Measurements from ENCODE around the gene GALNT18. TPM values are rescaled to one million over a fixed set of nuclear protein-coding genes. Genes with fewer than 3 reads are reported as not detected.

GALNT18 gene
- total RNA-seq, 1 donor from 2014 or later: 22.1 TPM

DNA sequence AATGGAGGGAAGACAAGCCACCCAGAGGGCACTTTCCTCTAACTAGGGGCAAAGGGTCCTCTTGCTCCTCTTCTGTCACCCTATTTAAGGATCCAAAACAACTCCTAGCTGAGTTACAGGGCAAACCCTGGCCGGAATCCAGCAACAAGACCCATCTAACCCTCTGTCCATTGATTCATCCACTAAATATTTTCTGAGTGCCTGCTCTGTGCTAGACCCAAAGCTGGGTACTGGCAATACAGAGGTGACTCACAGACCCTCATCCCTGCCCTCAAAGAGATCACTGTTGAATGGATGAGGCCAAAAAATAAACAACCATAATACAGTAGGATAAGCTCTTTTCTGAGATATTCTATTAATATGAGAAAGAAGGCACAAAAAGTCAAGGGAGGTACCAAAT is 4.3 kb upstream of the GALNT18 start:
- no peaks in the 10 kb centered on the region for H3K9me3 ChIP-seq
- no peaks in the 10 kb centered on the region for H3K27me3 ChIP-seq
- intact Hi-C loops (cut with DNase I): no loop called here
- TF ChIP-seq, protein P1, sequence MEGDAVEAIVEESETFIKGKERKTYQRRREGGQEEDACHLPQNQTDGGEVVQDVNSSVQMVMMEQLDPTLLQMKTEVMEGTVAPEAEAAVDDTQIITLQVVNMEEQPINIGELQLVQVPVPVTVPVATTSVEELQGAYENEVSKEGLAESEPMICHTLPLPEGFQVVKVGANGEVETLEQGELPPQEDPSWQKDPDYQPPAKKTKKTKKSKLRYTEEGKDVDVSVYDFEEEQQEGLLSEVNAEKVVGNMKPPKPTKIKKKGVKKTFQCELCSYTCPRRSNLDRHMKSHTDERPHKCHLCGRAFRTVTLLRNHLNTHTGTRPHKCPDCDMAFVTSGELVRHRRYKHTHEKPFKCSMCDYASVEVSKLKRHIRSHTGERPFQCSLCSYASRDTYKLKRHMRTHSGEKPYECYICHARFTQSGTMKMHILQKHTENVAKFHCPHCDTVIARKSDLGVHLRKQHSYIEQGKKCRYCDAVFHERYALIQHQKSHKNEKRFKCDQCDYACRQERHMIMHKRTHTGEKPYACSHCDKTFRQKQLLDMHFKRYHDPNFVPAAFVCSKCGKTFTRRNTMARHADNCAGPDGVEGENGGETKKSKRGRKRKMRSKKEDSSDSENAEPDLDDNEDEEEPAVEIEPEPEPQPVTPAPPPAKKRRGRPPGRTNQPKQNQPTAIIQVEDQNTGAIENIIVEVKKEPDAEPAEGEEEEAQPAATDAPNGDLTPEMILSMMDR (IDR thresholded peaks at IDR 0.05): no peak
- TF ChIP-seq POLR2AphosphoS5 (IDR thresholded peaks at IDR 0.05; ENCODE audit: insufficient read depth in 1 of 2, low read depth in 1 of 2) (no peak), POLR2A (IDR thresholded peaks at IDR 0.05) (no peak)
- peaks cover 11% of the 10 kb centered on the region for H3K4me1 ChIP-seq
- DNase-seq (ENCODE audit: extremely low spot score in 2 of 2): no peak
- H3K4me3 ChIP-seq: no peak overlapping the region
- no peaks in the 10 kb centered on the region for H3K36me3 ChIP-seq
- H3K27ac ChIP-seq: no peak overlapping the region

DNA sequence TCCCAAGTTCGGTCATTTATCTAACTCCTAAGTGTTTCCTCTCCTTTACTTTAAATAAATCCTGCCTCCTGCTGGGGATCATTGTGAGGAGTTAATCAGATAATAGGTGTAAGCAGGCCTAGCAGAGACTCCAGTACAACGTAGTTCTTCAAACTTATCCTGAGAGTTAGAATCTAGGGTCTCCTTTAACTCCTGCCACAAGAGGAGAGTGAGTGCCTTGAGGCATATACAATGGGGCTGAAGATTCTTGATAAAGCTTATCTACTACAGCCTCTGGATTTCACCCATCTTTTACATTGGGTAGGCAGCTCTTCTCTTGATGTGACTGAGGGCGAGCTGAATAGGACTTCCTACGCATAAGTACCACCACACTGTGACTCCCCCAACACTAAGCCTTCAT is 3.1 kb upstream of the GALNT18 start:
- no peak overlapping the region for H3K27ac ChIP-seq
- peaks cover 23% of the 10 kb centered on the region for H3K4me1 ChIP-seq
- no peak for DNase-seq (ENCODE audit: extremely low spot score in 2 of 2)
- H3K9me3 ChIP-seq: no peaks in the 10 kb centered on the region
- H3K4me3 ChIP-seq: no peak overlapping the region
- no peaks in the 10 kb centered on the region for H3K27me3 ChIP-seq
- intact Hi-C loops (cut with DNase I): no loop called here
- TF ChIP-seq POLR2AphosphoS5 (IDR thresholded peaks at IDR 0.05; ENCODE audit: insufficient read depth in 1 of 2, low read depth in 1 of 2): no peak
- TF ChIP-seq, protein P1 (IDR thresholded peaks at IDR 0.05): no peak
- TF ChIP-seq POLR2A (IDR thresholded peaks at IDR 0.05): no peak
- no peaks in the 10 kb centered on the region for H3K36me3 ChIP-seq

DNA sequence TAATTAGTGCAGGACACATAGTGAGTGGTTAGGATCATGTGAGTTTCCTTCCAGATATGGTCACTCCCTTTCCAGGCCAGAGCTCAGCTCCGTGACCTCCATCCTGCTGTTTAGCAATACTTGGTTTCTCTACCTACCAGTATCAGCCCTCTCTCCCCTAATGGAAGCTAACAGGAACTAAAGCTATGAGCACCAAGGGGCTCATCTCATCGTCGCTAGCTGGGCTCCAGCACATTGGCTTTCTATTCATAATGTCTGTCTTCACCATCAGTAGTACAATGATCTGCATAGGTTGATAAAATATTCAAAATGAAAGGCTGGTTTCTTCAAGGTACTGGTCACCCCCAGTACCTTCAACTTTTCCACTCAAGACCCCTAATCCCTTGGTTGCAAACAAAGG is 2.4 kb upstream of the GALNT18 start:
- intact Hi-C loops (cut with DNase I): no loop called here
- no peak for TF ChIP-seq POLR2A (IDR thresholded peaks at IDR 0.05)
- TF ChIP-seq, protein P1 (IDR thresholded peaks at IDR 0.05): no peak
- no peak for TF ChIP-seq POLR2AphosphoS5 (IDR thresholded peaks at IDR 0.05; ENCODE audit: insufficient read depth in 1 of 2, low read depth in 1 of 2)
- H3K27ac ChIP-seq: no peak overlapping the region

DNA sequence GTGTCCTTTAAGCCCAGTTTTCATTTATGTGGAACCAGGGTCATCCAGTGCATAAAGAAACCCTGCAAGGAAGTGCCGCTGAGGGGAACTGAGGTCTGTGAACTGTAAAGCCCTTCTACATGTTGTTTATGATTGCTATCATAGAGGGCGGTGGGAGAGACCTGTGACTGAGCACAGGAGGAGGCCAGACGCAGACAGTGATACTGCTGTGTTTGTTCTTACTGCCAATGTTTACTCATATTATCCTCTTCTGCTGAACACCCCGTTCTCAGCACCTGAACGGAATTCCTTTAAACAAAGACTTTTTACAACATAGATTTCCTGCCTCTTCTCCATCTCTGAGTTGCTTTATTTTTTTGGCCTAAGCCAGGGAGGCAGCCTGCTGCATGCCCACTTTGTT is 967 bp upstream of the GALNT18 start:
- peak overlapping the region; percentile 74 for H3K27ac ChIP-seq
- peaks cover 42% of the 10 kb centered on the region for H3K4me1 ChIP-seq
- intact Hi-C loops (cut with DNase I): no loop called here
- DNase-seq (ENCODE audit: extremely low spot score in 2 of 2): no peak
- H3K36me3 ChIP-seq: no peaks in the 10 kb centered on the region
- TF ChIP-seq POLR2A (IDR thresholded peaks at IDR 0.05) (no peak), POLR2AphosphoS5 (IDR thresholded peaks at IDR 0.05; ENCODE audit: insufficient read depth in 1 of 2, low read depth in 1 of 2) (peak in 1 of 2 donors; percentile 83)
- TF ChIP-seq, protein P1 (IDR thresholded peaks at IDR 0.05): no peak
- H3K4me3 ChIP-seq: no peak overlapping the region
- H3K27me3 ChIP-seq: no peaks in the 10 kb centered on the region
- H3K9me3 ChIP-seq: no peaks in the 10 kb centered on the region

More for the DNA sequence above, 2.4 kb upstream of the GALNT18 start:
- H3K27me3 ChIP-seq: no peaks in the 10 kb centered on the region
- peaks cover 30% of the 10 kb centered on the region for H3K4me1 ChIP-seq
- H3K4me3 ChIP-seq: no peak overlapping the region
- DNase-seq (ENCODE audit: extremely low spot score in 2 of 2): no peak
- H3K9me3 ChIP-seq: no peaks in the 10 kb centered on the region
- H3K36me3 ChIP-seq: no peaks in the 10 kb centered on the region

DNA sequence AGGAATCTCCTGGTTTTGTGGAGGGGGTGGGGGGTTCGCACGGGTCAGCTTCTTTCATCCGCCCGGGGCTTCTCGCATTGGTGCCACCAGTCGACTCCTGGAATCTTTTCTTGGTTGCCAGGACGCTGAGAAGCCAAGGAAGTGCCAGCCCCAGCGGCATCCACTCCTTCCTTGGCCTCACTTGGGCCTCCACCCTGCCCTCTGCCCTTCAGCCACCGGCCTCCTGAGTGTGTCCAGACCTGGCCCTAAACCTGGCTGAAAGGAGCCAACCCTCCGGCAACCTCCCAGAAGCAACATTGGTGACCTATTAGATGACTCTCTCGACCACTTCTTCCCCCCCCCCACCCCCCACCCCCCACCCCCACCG is 518 bp upstream of the GALNT18 start:
- H3K9me3 ChIP-seq: no peaks in the 10 kb centered on the region
- H3K4me3 ChIP-seq: peak overlapping the region; percentile 71 to 82
- no peaks in the 10 kb centered on the region for H3K36me3 ChIP-seq
- TF ChIP-seq POLR2AphosphoS5 (IDR thresholded peaks at IDR 0.05; ENCODE audit: insufficient read depth in 1 of 2, low read depth in 1 of 2) (no peak), POLR2A (IDR thresholded peaks at IDR 0.05) (no peak)
- TF ChIP-seq, protein P1 (IDR thresholded peaks at IDR 0.05): no peak
- no peak for DNase-seq (ENCODE audit: extremely low spot score in 2 of 2)
- intact Hi-C loops (cut with DNase I): no loop called here
- peaks cover 42% of the 10 kb centered on the region for H3K4me1 ChIP-seq
- peak overlapping the region; percentile 74 for H3K27ac ChIP-seq
- H3K27me3 ChIP-seq: no peaks in the 10 kb centered on the region
